ENCODE measurements around the gene FTCD. TPM values are rescaled to one million over a fixed set of nuclear protein-coding genes. Genes with fewer than 3 reads are reported as not detected.

The FTCD gene
- total and polyA plus RNA-seq, 9 of the 15 experiments (the other 6 are each of a cell fraction or from before 2014, with no cell fraction given): 0.11 to 1.6 (median 0.67) TPM; not detected in 5

- TF ChIP-seq, protein P1, sequence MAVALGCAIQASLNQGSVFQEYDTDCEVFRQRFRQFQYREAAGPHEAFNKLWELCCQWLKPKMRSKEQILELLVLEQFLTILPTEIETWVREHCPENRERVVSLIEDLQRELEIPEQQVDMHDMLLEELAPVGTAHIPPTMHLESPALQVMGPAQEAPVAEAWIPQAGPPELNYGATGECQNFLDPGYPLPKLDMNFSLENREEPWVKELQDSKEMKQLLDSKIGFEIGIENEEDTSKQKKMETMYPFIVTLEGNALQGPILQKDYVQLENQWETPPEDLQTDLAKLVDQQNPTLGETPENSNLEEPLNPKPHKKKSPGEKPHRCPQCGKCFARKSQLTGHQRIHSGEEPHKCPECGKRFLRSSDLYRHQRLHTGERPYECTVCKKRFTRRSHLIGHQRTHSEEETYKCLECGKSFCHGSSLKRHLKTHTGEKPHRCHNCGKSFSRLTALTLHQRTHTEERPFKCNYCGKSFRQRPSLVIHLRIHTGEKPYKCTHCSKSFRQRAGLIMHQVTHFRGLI (CRISPR knock-in tag; IDR thresholded peaks at IDR 0.05): no peak
- TF ChIP-seq COPS2 (conservative IDR thresholded peaks at IDR 0.05) (no peak), RBM34 (IDR thresholded peaks at IDR 0.05; ENCODE audit: borderline replicate concordance, insufficient read depth, low read length) (no peak), ZNF143 (CRISPR knock-in tag; IDR thresholded peaks at IDR 0.05) (no peak), MED1 (CRISPR knock-in tag; IDR thresholded peaks at IDR 0.05; ENCODE audit: borderline replicate concordance) (no peak), MGA (IDR thresholded peaks at IDR 0.05) (peak; percentile 62), ARHGAP35 (IDR thresholded peaks at IDR 0.05; ENCODE audit: partially characterized antibody) (no peak), HMG20B (CRISPR knock-in tag; IDR thresholded peaks at IDR 0.05) (no peak), MTA3 (IDR thresholded peaks at IDR 0.05; ENCODE audit: borderline replicate concordance) (no peak), PURB (CRISPR knock-in tag; IDR thresholded peaks at IDR 0.05; ENCODE audit: low read depth) (no peak), BACH1 (tag; IDR thresholded peaks at IDR 0.05) (no peak)
- TF ChIP-seq, protein P2, sequence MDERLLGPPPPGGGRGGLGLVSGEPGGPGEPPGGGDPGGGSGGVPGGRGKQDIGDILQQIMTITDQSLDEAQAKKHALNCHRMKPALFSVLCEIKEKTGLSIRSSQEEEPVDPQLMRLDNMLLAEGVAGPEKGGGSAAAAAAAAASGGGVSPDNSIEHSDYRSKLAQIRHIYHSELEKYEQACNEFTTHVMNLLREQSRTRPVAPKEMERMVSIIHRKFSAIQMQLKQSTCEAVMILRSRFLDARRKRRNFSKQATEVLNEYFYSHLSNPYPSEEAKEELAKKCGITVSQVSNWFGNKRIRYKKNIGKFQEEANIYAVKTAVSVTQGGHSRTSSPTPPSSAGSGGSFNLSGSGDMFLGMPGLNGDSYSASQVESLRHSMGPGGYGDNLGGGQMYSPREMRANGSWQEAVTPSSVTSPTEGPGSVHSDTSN (CRISPR knock-in tag; IDR thresholded peaks at IDR 0.05; ENCODE audit: low read depth): no peak
- TF ChIP-seq, protein P2 (tag; conservative IDR thresholded peaks at IDR 0.05; ENCODE audit: low read depth): no peak
Measured at GRCh38 chr21:46180079-46180722, 24.8 kb upstream of the FTCD start (continued).
